Skeletal muscle satellite cell (primary cell): ENCODE results near the gene CAMKMT.

Source experiments
- H3K27me3 ChIP-seq: 2 replicates; pipeline ENCODE4 v1.7.0; 2013; ENCODE audit warnings: low read length; ENCODE audit not compliant: control insufficient read depth, insufficient read depth
- H3K36me3 ChIP-seq: 2 replicates; pipeline ENCODE4 v1.7.0; 2013; ENCODE audit warnings: mild to moderate bottlenecking, control low read depth, low read length; ENCODE audit not compliant: insufficient read depth
- H3K4me1 ChIP-seq: 2 replicates; pipeline ENCODE4 v1.7.0; 2013; ENCODE audit warnings: low read length; ENCODE audit not compliant: control insufficient read depth, insufficient read depth
- H3K4me2 ChIP-seq: 2 replicates; pipeline ENCODE4 v1.7.0; 2013; ENCODE audit warnings: mild to moderate bottlenecking, low read length
- H3K4me3 ChIP-seq: 2 replicates; pipeline ENCODE4 v1.7.0; 2013; ENCODE audit warnings: low read length
- H3K9ac ChIP-seq: 2 replicates; pipeline ENCODE4 v1.7.0; 2013; ENCODE audit warnings: mild to moderate bottlenecking, low read depth, low read length, moderate library complexity
- H3K9me3 ChIP-seq: replicated peaks from 2 replicates; pipeline ENCODE4 v1.7.0; 2013; ENCODE audit warnings: mild to moderate bottlenecking, control low read depth, low read length

Gene CAMKMT

DNA sequence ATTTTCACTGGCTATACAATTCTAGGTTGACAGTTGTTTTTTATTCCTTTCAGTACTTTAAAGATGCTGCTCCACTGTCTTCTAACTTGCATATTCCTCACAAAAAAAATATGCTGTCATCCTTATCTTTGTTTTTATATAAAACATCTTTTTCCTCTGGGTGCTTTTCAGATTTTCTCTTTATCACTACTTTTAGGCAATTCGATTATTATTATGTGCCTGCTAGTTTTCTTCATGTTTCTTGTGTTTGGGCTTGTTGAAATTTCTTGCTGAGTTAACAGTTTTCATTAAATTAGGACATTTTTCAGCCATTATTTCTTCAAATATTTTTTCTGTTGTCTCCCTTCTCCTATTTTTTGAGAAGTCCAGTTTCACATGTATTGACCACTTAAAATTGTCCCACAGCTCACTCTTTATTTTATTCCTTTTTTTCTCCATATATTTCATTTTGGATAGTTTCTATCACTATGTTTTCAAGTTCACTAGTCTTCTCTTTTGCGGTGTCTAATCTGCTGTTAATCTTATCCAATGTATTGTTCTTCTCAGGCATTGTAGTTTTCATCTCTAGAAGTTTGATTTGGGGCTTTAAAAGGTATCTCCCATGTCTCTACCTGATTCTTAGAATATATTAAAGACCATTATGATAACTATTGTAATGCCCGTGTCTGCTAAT, 374.7 kb downstream of the CAMKMT start:
- no peaks in the 10 kb centered on the region for H3K36me3 ChIP-seq
- no peak overlapping the region for H3K9ac ChIP-seq
- H3K4me2 ChIP-seq: no peak overlapping the region
- no peak overlapping the region for H3K4me3 ChIP-seq
- H3K27me3 ChIP-seq: no peaks in the 10 kb centered on the region
- no peaks in the 10 kb centered on the region for H3K4me1 ChIP-seq
- no peaks in the 10 kb centered on the region for H3K9me3 ChIP-seq

GRCh38 chr2:44740678-44741077, 378.9 kb downstream of the CAMKMT start:
- Histone ChIP-seq H3K9ac (no peak overlapping the region), H3K27me3 (no peaks in the 10 kb centered on the region), H3K36me3 (no peaks in the 10 kb centered on the region), H3K4me3 (no peak overlapping the region), H3K4me2 (no peak overlapping the region), H3K4me1 (no peaks in the 10 kb centered on the region), H3K9me3 (no peaks in the 10 kb centered on the region)

DNA sequence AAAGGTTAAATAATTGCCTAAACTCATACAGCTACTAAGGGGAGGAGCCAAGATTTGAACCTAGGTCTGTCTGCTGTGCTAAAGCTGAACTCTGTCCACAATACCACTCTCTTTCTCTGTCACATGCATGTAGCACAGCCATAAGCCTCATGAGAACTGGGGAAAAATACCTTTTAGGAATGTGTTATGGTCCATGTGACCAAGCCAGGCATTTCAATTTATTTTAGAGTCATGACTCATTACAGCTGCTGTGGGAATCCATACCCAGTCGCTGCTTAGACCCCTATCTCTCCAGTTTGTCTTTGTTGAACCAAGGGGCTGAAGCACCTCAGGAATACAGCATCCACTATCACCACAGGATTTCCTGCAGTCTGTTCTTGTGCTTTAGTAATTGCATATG, 379.8 kb downstream of the CAMKMT start:
- H3K4me1 ChIP-seq: no peaks in the 10 kb centered on the region
- H3K36me3 ChIP-seq: no peaks in the 10 kb centered on the region
- no peaks in the 10 kb centered on the region for H3K27me3 ChIP-seq
- H3K4me3 ChIP-seq: no peak overlapping the region
- H3K9me3 ChIP-seq: no peaks in the 10 kb centered on the region
- no peak overlapping the region for H3K4me2 ChIP-seq
- no peak overlapping the region for H3K9ac ChIP-seq

GRCh38 chr2:44742057-44742456, 380.3 kb downstream of the CAMKMT start:
- Histone ChIP-seq H3K9me3 (no peaks in the 10 kb centered on the region), H3K4me3 (no peak overlapping the region), H3K36me3 (no peaks in the 10 kb centered on the region), H3K9ac (no peak overlapping the region), H3K4me2 (no peak overlapping the region), H3K27me3 (no peaks in the 10 kb centered on the region), H3K4me1 (no peaks in the 10 kb centered on the region)

DNA sequence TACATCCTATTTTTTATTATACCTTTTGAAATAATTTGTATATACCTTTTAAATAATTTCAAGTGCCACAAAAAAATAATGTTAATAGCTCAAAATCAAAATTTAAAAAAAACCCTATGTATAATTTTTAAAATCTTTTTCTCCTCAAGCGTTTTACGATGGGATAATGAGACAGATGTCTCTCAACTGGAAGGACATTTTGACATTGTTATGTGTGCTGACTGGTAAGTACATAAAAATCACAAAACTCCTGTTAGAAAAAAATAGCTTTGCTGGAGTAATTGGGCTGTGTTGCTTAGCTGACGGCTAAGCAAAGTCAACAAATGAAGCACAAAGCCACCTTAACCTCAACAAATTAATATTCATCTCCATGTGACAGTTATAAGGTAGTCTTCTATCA, 381.7 kb downstream of the CAMKMT start:
- Histone ChIP-seq H3K36me3 (no peaks in the 10 kb centered on the region), H3K27me3 (no peaks in the 10 kb centered on the region), H3K9ac (no peak overlapping the region), H3K4me3 (no peak overlapping the region), H3K4me2 (no peak overlapping the region), H3K4me1 (no peaks in the 10 kb centered on the region), H3K9me3 (no peaks in the 10 kb centered on the region)

GRCh38 chr2:44744961-44745892, 383.5 kb downstream of the CAMKMT start:
- H3K4me2 ChIP-seq: no peak overlapping the region
- no peaks in the 10 kb centered on the region for H3K27me3 ChIP-seq
- H3K4me1 ChIP-seq: no peaks in the 10 kb centered on the region
- no peak overlapping the region for H3K4me3 ChIP-seq
- no peak overlapping the region for H3K9ac ChIP-seq
- no peaks in the 10 kb centered on the region for H3K36me3 ChIP-seq
- H3K9me3 ChIP-seq: no peaks in the 10 kb centered on the region

DNA sequence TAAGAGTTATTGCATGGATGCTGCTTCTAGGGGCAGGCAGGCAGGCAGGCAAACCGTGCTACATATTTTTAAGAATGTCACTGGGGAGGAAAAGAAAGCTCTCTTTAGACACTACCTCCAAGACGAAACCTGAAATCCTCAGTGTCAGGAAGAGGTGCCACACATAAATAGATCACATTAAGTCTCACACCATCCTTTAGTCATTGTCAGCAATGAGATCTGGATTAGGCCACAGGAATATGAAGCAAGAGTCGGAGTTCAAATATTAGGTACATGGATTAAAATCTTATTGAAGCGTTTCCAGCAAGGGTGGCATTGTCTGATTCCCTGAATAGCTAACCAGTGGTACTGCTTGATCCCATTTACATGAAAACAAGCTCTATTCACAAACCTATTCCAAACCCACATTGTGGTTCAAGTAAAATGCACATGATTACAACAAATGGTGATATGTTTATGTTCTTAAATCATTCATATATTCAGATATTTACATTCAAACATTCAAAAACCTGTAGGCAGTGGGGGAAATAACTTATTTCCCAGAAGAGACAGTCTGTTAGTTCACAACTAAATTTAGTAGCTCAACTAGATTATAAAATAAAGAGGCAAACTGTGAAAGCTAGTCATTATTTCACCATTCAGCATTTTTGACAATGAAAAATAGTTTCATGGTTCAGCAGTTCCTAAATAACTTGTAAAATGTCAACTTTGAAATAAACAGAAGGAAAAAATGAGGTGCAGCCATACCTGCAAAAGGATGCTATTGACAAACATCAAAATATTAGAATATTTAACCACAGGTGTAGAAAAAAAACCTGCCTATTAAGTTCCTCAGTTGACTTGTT, 384.4 kb downstream of the CAMKMT start:
- H3K27me3 ChIP-seq: no peaks in the 10 kb centered on the region
- no peak overlapping the region for H3K4me2 ChIP-seq
- no peaks in the 10 kb centered on the region for H3K36me3 ChIP-seq
- H3K4me3 ChIP-seq: no peak overlapping the region
- H3K9me3 ChIP-seq: no peaks in the 10 kb centered on the region
- no peaks in the 10 kb centered on the region for H3K4me1 ChIP-seq
- H3K9ac ChIP-seq: no peak overlapping the region

GRCh38 chr2:44746856-44747615, 385.3 kb downstream of the CAMKMT start:
- Histone ChIP-seq H3K4me2 (no peak overlapping the region), H3K27me3 (no peaks in the 10 kb centered on the region)

GRCh38 chr2:44747794-44748193, 386.0 kb downstream of the CAMKMT start:
- Histone ChIP-seq H3K27me3 (no peaks in the 10 kb centered on the region), H3K9ac (no peak overlapping the region), H3K9me3 (no peaks in the 10 kb centered on the region), H3K4me2 (no peak overlapping the region), H3K36me3 (no peaks in the 10 kb centered on the region), H3K4me3 (no peak overlapping the region), H3K4me1 (no peaks in the 10 kb centered on the region)

More at GRCh38 chr2:44746856-44747615, 385.3 kb downstream of the CAMKMT start:
- H3K4me3 ChIP-seq: no peak overlapping the region
- no peaks in the 10 kb centered on the region for H3K9me3 ChIP-seq
- H3K9ac ChIP-seq: no peak overlapping the region
- no peaks in the 10 kb centered on the region for H3K36me3 ChIP-seq
- H3K4me1 ChIP-seq: no peaks in the 10 kb centered on the region

- Histone ChIP-seq H3K9ac (no peak overlapping the region), H3K4me2 (no peak overlapping the region), H3K36me3 (no peaks in the 10 kb centered on the region), H3K27me3 (no peaks in the 10 kb centered on the region), H3K4me3 (no peak overlapping the region), H3K9me3 (no peaks in the 10 kb centered on the region), H3K4me1 (peaks cover 4% of the 10 kb centered on the region)
Measured at GRCh38 chr2:44751754-44752479, 390.2 kb downstream of the CAMKMT start.
